GM19238 (cell line): Measurements from ENCODE around the gene AIMP1.

Source experiments
- DNase-seq: peaks from one replicate; pipeline ENCODE4 v3.0.0; 2011; ENCODE audit warnings: low spot score; ENCODE audit not compliant: insufficient read length

AIMP1 gene

GRCh38 chr4:106315968-106316772, at the start of gene AIMP1, which contains the start of gene TBCK:
Gene AIMP1, plus strand, starts transcription at chr4:106316550. Its CDS starts 8,460 bp downstream, at chr4:106325010.
Gene TBCK, minus strand, starts transcription at chr4:106316209. Its CDS starts 7,249 bp downstream, at chr4:106308960.
- DNase-seq, result peak; percentile 55

GRCh38 chr4:106268786-106269185, 47.6 kb upstream of the AIMP1 start:
- no peak for DNase-seq

GRCh38 chr4:106269711-106270110, 46.6 kb upstream of the AIMP1 start:
- DNase-seq, result no peak

GRCh38 chr4:106270736-106271135, 45.6 kb upstream of the AIMP1 start:
- no peak for DNase-seq

GRCh38 chr4:106273831-106274230, 42.5 kb upstream of the AIMP1 start:
- DNase-seq, result no peak

- no peak for DNase-seq
These were observed 39.1 kb upstream of the AIMP1 start for GRCh38 chr4:106277140-106277675.

- DNase-seq, result no peak
These were observed 32.1 kb upstream of the AIMP1 start for GRCh38 chr4:106284227-106284626.

- no peak for DNase-seq
These were observed 29.7 kb upstream of the AIMP1 start for GRCh38 chr4:106286611-106287010.

- DNase-seq, result no peak
These were observed 28.9 kb upstream of the AIMP1 start for GRCh38 chr4:106287353-106287969.

- DNase-seq, result no peak
These were observed 26.6 kb upstream of the AIMP1 start for GRCh38 chr4:106289737-106290136.

GRCh38 chr4:106291678-106292077, 24.7 kb upstream of the AIMP1 start:
- no peak for DNase-seq

GRCh38 chr4:106294062-106294461, 22.3 kb upstream of the AIMP1 start:
- DNase-seq, result no peak

GRCh38 chr4:106297245-106298035, 18.9 kb upstream of the AIMP1 start:
- DNase-seq, result no peak

- DNase-seq, result no peak
These were observed 16.4 kb upstream of the AIMP1 start for GRCh38 chr4:106299977-106300376.

GRCh38 chr4:106301393-106302061, 14.8 kb upstream of the AIMP1 start:
- no peak for DNase-seq

- no peak for DNase-seq
These were observed 14.3 kb upstream of the AIMP1 start for GRCh38 chr4:106302062-106302438.

- no peak for DNase-seq
These were observed 12.6 kb upstream of the AIMP1 start for GRCh38 chr4:106303548-106304281.

- no peak for DNase-seq
These were observed 11.7 kb upstream of the AIMP1 start for GRCh38 chr4:106304632-106305031.

- no peak for DNase-seq
These were observed 10.8 kb upstream of the AIMP1 start for GRCh38 chr4:106305435-106306055.

GRCh38 chr4:106306561-106306960, 9.8 kb upstream of the AIMP1 start:
- no peak for DNase-seq
